Stimulated activated naive CD8-positive, alpha-beta T cell treated with anti-CD3 and anti-CD28 coated beads, Interleukin-15, Interleukin-2, amounts not matched to agents 100 ng/mL and 50 ng/mL, for 24 hours (primary cell): ENCODE results near the gene CXCR6.
A peak's percentile ranks its signal among the peaks of the same experiment; 100 is the strongest.

Source experiments
- H3K27ac Mint-ChIP-seq: one replicate; pipeline ENCODE4 v1.8.0; 2021; ENCODE audit warnings: mild to moderate bottlenecking, mixed read lengths
- H3K27me3 Mint-ChIP-seq: one replicate; pipeline ENCODE4 v1.8.0; 2021; ENCODE audit warnings: mixed read lengths
- H3K36me3 Mint-ChIP-seq: one replicate; pipeline ENCODE4 v1.8.0; 2021; ENCODE audit warnings: low read depth, mixed read lengths
- H3K4me1 Mint-ChIP-seq: one replicate; pipeline ENCODE4 v1.8.0; 2021; ENCODE audit warnings: low read depth, mixed read lengths
- H3K4me3 Mint-ChIP-seq: one replicate; pipeline ENCODE4 v1.8.0; 2021; ENCODE audit warnings: mild to moderate bottlenecking, mixed read lengths
- H3K9me3 Mint-ChIP-seq: one replicate; pipeline ENCODE4 v1.8.0; 2021; ENCODE audit warnings: mixed read lengths

Gene CXCR6

DNA sequence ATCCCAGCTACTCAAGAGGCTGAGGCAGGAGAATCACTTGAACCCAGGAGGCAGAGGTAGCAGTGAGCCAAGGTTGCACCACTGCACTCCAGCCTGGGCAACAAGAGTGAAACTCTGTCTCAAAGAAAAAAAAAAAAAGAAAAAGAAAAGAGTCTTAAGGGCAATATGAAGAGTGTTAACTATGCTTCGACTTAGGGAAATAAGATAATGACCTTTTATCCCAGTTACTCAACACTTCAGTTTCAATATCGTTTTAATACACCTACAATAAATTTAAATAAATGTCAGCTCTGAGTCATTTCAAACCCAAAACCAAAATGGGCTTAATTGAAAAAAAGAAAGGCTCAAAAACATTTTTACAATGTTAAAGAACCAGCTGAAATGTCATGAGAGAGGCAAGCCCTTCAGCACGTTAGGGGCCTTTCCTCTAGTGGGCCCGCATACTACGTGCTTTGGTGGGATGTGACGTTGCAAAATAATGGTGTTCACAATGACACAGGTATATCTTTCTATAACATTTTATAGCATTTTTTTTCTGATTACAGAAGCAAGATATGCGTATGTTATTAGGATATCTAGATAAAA lies 37.1 kb downstream of the CXCR6 start:
- Mint-ChIP-seq H3K4me3 (peak overlapping the region; percentile 20), H3K4me1 (peaks cover 72% of the 10 kb centered on the region), H3K27me3 (no peaks in the 10 kb centered on the region), H3K36me3 (peaks cover 74% of the 10 kb centered on the region), H3K9me3 (no peaks in the 10 kb centered on the region), H3K27ac (peak overlapping the region; percentile 49)

DNA sequence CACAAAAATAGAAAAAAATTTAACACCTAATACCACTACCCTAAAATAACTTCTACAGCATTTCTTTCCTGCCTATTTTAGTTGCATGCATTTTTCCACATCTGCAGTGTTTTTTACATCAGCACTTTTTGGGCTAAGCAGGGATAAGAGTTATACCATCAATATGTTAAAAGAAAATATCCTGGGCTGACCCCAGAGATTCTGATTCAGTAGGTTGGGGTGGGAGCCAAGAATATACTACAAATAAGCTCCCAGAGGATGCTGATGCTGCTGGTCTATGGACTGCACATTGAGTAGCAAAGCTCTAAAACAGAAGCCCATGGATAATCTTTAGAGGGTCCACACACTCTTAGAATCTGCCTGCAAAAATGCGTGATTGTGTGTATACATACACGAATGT lies 37.6 kb downstream of the CXCR6 start:
- Mint-ChIP-seq H3K4me3 (peak overlapping the region; percentile 60), H3K4me1 (peaks cover 67% of the 10 kb centered on the region), H3K27ac (peak overlapping the region; percentile 58), H3K36me3 (peaks cover 69% of the 10 kb centered on the region), H3K27me3 (no peaks in the 10 kb centered on the region), H3K9me3 (no peaks in the 10 kb centered on the region)

GRCh38 chr3:45981346-45982074 lies 38.2 kb downstream of the CXCR6 start:
- H3K4me1 Mint-ChIP-seq, result peaks cover 60% of the 10 kb centered on the region

DNA sequence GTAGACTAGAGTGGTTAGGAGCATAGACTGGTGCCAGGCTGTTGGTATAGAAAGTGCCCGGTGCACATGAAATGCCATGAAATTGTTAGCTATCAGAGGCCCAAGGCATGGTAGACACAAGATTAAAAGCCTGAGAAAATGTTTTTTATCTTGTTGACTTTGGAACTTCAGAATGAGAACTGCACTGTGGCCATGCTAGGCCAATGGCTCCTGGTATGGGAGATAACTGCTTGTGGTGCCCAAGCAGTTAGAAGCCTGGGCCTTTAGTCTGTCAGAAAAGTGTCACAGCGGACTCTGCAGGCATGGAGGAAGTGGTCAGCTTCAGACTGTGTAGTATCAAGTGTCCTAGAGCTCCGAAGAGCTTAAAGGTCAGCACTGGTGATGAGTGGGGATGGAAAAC lies 40.5 kb downstream of the CXCR6 start:
- H3K4me3 Mint-ChIP-seq, result no peak overlapping the region

More at GRCh38 chr3:45981346-45982074, 38.2 kb downstream of the CXCR6 start:
- H3K9me3 Mint-ChIP-seq, result no peaks in the 10 kb centered on the region
- H3K36me3 Mint-ChIP-seq, result peaks cover 64% of the 10 kb centered on the region
- H3K27me3 Mint-ChIP-seq, result no peaks in the 10 kb centered on the region
- H3K27ac Mint-ChIP-seq, result peak overlapping the region; percentile 58
- peak overlapping the region; percentile 60 for H3K4me3 Mint-ChIP-seq

GRCh38 chr3:45984331-45985312 lies 41.4 kb downstream of the CXCR6 start:
- Mint-ChIP-seq H3K4me1 (peaks cover 57% of the 10 kb centered on the region), H3K27ac (no peak overlapping the region), H3K9me3 (no peaks in the 10 kb centered on the region), H3K36me3 (peaks cover 42% of the 10 kb centered on the region), H3K4me3 (no peak overlapping the region), H3K27me3 (no peaks in the 10 kb centered on the region)

More for the DNA sequence above, 40.5 kb downstream of the CXCR6 start:
- H3K9me3 Mint-ChIP-seq, result no peaks in the 10 kb centered on the region
- no peaks in the 10 kb centered on the region for H3K27me3 Mint-ChIP-seq
- H3K36me3 Mint-ChIP-seq, result peaks cover 49% of the 10 kb centered on the region
- H3K4me1 Mint-ChIP-seq, result peaks cover 57% of the 10 kb centered on the region
- H3K27ac Mint-ChIP-seq, result no peak overlapping the region

- peaks cover 44% of the 10 kb centered on the region for H3K36me3 Mint-ChIP-seq
- no peak overlapping the region for H3K4me3 Mint-ChIP-seq
- peaks cover 57% of the 10 kb centered on the region for H3K4me1 Mint-ChIP-seq
- no peaks in the 10 kb centered on the region for H3K27me3 Mint-ChIP-seq
- no peaks in the 10 kb centered on the region for H3K9me3 Mint-ChIP-seq
- no peak overlapping the region for H3K27ac Mint-ChIP-seq
These were observed 42.5 kb downstream of the CXCR6 start for GRCh38 chr3:45985532-45986302.

GRCh38 chr3:45986303-45986982 lies 43.2 kb downstream of the CXCR6 start:
- Mint-ChIP-seq H3K4me1 (peaks cover 57% of the 10 kb centered on the region), H3K27ac (no peak overlapping the region), H3K4me3 (no peak overlapping the region), H3K9me3 (no peaks in the 10 kb centered on the region), H3K36me3 (peaks cover 41% of the 10 kb centered on the region), H3K27me3 (no peaks in the 10 kb centered on the region)

GRCh38 chr3:45987368-45988291 lies 44.4 kb downstream of the CXCR6 start:
- H3K4me1 Mint-ChIP-seq, result peaks cover 58% of the 10 kb centered on the region
- peaks cover 40% of the 10 kb centered on the region for H3K36me3 Mint-ChIP-seq
- H3K9me3 Mint-ChIP-seq, result no peaks in the 10 kb centered on the region
- no peak overlapping the region for H3K4me3 Mint-ChIP-seq
- no peaks in the 10 kb centered on the region for H3K27me3 Mint-ChIP-seq
- no peak overlapping the region for H3K27ac Mint-ChIP-seq

- no peak overlapping the region for H3K4me3 Mint-ChIP-seq
- no peak overlapping the region for H3K27ac Mint-ChIP-seq
- H3K9me3 Mint-ChIP-seq, result no peaks in the 10 kb centered on the region
- peaks cover 36% of the 10 kb centered on the region for H3K36me3 Mint-ChIP-seq
- H3K4me1 Mint-ChIP-seq, result peaks cover 65% of the 10 kb centered on the region
- H3K27me3 Mint-ChIP-seq, result no peaks in the 10 kb centered on the region
These were observed 45.1 kb downstream of the CXCR6 start for GRCh38 chr3:45988362-45988761.

DNA sequence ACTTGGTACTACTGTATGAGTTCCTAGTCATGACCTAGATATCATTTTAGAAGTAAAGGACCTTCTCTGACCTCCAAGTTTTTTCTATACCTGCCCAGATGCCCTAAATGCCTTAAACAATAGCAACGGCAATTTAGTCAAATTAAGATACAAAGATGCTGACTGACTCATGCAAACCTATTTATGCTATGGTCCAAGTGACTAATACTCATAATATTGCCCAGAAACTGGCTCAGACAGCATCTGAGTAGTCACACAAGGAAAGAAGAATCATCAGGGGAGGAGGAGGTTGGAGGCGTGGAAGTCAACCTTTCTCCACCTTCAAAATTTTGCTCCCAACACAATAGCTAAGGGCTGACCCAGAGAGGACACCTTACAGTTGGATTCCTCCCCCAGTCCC lies 45.5 kb downstream of the CXCR6 start:
- Mint-ChIP-seq H3K27me3 (no peaks in the 10 kb centered on the region), H3K9me3 (no peaks in the 10 kb centered on the region), H3K4me3 (no peak overlapping the region), H3K36me3 (peaks cover 32% of the 10 kb centered on the region), H3K27ac (no peak overlapping the region), H3K4me1 (peaks cover 70% of the 10 kb centered on the region)

DNA sequence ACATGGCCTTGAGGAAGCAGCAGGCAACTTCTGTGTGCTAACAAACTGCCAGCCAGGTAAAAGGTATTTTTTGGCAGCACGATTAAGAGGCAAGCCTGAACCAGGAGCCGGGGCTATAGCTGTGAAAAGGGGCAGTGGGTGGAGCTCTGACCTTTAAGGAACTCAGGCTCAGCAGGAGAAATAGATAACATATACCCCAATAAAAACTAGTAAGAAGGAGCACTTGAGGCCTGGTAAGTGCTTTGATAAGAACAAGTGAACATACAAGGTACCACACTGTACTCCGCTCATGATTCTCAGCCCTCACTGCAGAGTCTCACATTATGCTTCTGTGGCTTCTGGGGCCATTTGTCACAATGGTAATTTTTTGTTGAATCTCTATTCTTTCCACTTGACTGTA lies 46.9 kb downstream of the CXCR6 start:
- no peak overlapping the region for H3K4me3 Mint-ChIP-seq
- H3K9me3 Mint-ChIP-seq, result no peaks in the 10 kb centered on the region
- H3K27me3 Mint-ChIP-seq, result no peaks in the 10 kb centered on the region
- peaks cover 20% of the 10 kb centered on the region for H3K36me3 Mint-ChIP-seq
- peaks cover 81% of the 10 kb centered on the region for H3K4me1 Mint-ChIP-seq
- peak overlapping the region; percentile 43 for H3K27ac Mint-ChIP-seq

GRCh38 chr3:45991341-45991740 lies 48.1 kb downstream of the CXCR6 start:
- Mint-ChIP-seq H3K4me1 (peaks cover 88% of the 10 kb centered on the region), H3K4me3 (peak overlapping the region; percentile 4), H3K9me3 (no peaks in the 10 kb centered on the region), H3K36me3 (peaks cover 18% of the 10 kb centered on the region), H3K27me3 (no peaks in the 10 kb centered on the region), H3K27ac (peak overlapping the region; percentile 18)

GRCh38 chr3:45992133-45992729 lies 49.0 kb downstream of the CXCR6 start:
- Mint-ChIP-seq H3K9me3 (no peaks in the 10 kb centered on the region), H3K4me1 (peaks cover 85% of the 10 kb centered on the region), H3K4me3 (no peak overlapping the region), H3K27ac (peak overlapping the region; percentile 4), H3K36me3 (peaks cover 14% of the 10 kb centered on the region), H3K27me3 (peaks cover 4% of the 10 kb centered on the region)
